ENCODE measurements around the gene LONP1. TPM values are rescaled to one million over a fixed set of nuclear protein-coding genes. Genes with fewer than 3 reads are reported as not detected.

LONP1 gene
- total RNA-seq, 1 experiment from 2014 or later = 113 TPM

GRCh38 chr19:5679289-5680083 is 40.5 kb downstream of the LONP1 start:
- Histone ChIP-seq H3K4ac (ENCODE audit: low read depth, low read length) (no peak overlapping the region), H2BK15ac (ENCODE audit: low read depth, low read length) (no peak overlapping the region), H2BK5ac (ENCODE audit: insufficient read length, low read length) (no peak overlapping the region), H3K56ac (ENCODE audit: insufficient read length, low read depth, low read length) (no peak overlapping the region), H3T11ph (ENCODE audit: low read length) (no peak overlapping the region), H3K79me2 (ENCODE audit: insufficient read depth, low read length) (no peaks in the 10 kb centered on the region), H3K18ac (ENCODE audit: insufficient read length, low read depth, low read length) (no peak overlapping the region), H2AFZ (ENCODE audit: low read length) (no peak overlapping the region), H3K23me2 (ENCODE audit: insufficient read length, low read depth, low read length, poor library complexity, severe bottlenecking) (peaks cover 14% of the 10 kb centered on the region), H4K5ac (ENCODE audit: insufficient read length, low read depth, low read length) (no peak overlapping the region), H3K27me3 (ENCODE audit: insufficient read depth, low read length) (no peaks in the 10 kb centered on the region), H3K79me1 (ENCODE audit: insufficient read depth, low read depth, low read length, poor library complexity, severe bottlenecking) (no peaks in the 10 kb centered on the region), H2BK20ac (ENCODE audit: low read depth, low read length, poor library complexity, severe bottlenecking) (no peak overlapping the region), H4K8ac (replicated peaks; ENCODE audit: insufficient read length, low read depth, low read length) (no peak overlapping the region), H3K4me2 (ENCODE audit: insufficient read depth, insufficient read length, low read length) (peak overlapping the region; percentile 69), H3K23ac (ENCODE audit: insufficient read length, low read depth, low read length) (no peak overlapping the region), H3K4me1 (ENCODE audit: insufficient read depth, low read length) (no peaks in the 10 kb centered on the region; the same call in 1 of the 2 replicates), H2BK12ac (ENCODE audit: insufficient read length, low read depth, low read length) (no peak overlapping the region), H3K9me3 (ENCODE audit: control insufficient read depth, low read depth, low read length) (no peaks in the 10 kb centered on the region), H4K20me1 (ENCODE audit: control insufficient read depth, insufficient read depth, insufficient read length) (no peaks in the 10 kb centered on the region), H3K27ac (ENCODE audit: insufficient read length, low read depth, low read length) (no peak overlapping the region), H3K9ac (ENCODE audit: extremely low read depth, insufficient read length, low read length) (peak overlapping the region; percentile 50), H2BK120ac (ENCODE audit: low read depth, low read length, poor library complexity, severe bottlenecking) (no peak overlapping the region), H4K91ac (ENCODE audit: insufficient read length, low read depth, low read length) (no peak overlapping the region), H2AK5ac (ENCODE audit: insufficient read length, low read length) (no peak overlapping the region), H3K14ac (ENCODE audit: insufficient read depth, low read length) (no peak overlapping the region; the same call in 1 of the 2 replicates)
- Mint-ChIP-seq H3K27me3 (ENCODE audit: low read depth) (peaks cover 9% of the 10 kb centered on the region), H3K9me3 (peaks cover 0 to 2% of the 10 kb centered on the region in 2 experiments; a peak in 2 of 5 replicates), H3K27ac (peak overlapping the region in 2 of 3 experiments; percentile 93 to 94; a peak in 5 of 7 replicates), H3K4me1 (peaks cover 22 to 30% of the 10 kb centered on the region in 2 experiments), H3K4me3 (peak overlapping the region; percentile 92 to 98), H3K36me3 (ENCODE audit: insufficient read depth in 1 of 3, low read depth in 3 of 3) (peaks cover 0 to 3% (median 0%) of the 10 kb centered on the region in 3 experiments; a peak in 1 of 7 replicates)
- WGBS (ENCODE audit: extremely low coverage, insufficient read length, low lambda C conversion rate) = no CpG with 5 or more reads among the region's 26 CpGs
- DNase-seq = peak; percentile 38
- no peak for TF ChIP-seq CTCF (conservative IDR thresholded peaks at IDR 0.05)
